PFSK-1 (cell line): ENCODE data around the gene PCDH20.

Experiments used
- POLR2AphosphoS5 ChIP-seq: IDR thresholded peaks from 2 replicates; pipeline ENCODE4 v1.6.1; 2012; ENCODE audit warnings: low read depth, mild to moderate bottlenecking, control low read depth, low read length, moderate library complexity
- SIN3A ChIP-seq: IDR thresholded peaks from 2 replicates; pipeline ENCODE4 v1.6.1; 2012; ENCODE audit warnings: mild to moderate bottlenecking, low read length, moderate library complexity, borderline replicate concordance; ENCODE audit not compliant: insufficient read depth
- TAF1 ChIP-seq: IDR thresholded peaks from 2 replicates; pipeline ENCODE4 v1.6.1; 2012; ENCODE audit warnings: low read length, control low read depth, borderline replicate concordance; ENCODE audit not compliant: insufficient read depth

DNA sequence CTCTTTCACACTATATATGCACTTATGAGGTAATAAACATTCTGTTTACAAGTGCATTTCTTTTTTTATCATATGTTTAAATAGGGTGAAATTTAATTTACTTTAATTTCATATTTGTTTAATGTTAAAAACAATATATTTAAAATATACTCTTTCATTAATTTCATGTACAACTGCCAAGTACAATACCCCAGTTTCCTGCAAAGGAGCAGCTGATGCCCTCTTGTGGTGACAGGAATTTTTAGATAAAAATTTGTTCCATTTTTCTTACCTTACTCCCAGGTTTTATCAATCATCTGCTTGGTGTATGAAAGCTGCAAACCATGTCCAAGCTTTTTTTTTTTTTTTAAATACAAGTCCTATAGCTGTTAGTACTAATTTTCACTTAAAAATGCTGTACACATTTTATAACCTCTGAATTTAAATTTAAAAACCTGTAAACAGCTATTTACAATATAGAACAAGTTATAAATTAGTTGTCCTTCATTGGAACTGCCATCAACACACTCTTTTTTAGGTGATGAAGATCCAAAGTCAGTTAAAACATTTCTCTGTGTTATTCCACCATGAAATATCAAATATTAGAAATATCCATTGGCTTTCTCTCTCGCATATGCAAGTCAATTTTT, 4.9 kb downstream of the PCDH20 start:
- TF ChIP-seq POLR2AphosphoS5 (no peak), TAF1 (no peak), SIN3A (no peak)
